ENCODE measurements around the gene PBX3.

PBX3 gene

DNA sequence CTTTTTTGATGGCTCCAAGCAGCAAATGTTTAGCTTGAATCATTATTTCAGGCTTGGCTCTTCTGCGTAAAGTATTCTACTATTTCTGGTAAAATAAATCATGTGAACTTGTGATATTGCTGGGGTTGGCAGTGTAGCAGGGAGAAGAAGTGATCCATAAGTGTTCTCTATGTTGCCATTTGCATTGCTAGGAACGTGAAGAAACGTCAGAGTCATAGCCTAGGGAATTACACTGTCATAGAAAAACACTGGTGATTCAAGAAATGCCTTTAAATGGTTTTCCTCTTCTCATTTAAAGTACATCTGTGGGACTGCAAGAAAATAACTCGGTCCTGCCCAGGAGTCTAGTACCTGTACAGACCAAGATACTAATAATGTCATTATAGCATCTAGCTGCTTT lies 162.3 kb downstream of the PBX3 start:
- Histone ChIP-seq H3K4me1 (ENCODE audit: insufficient read depth, low read length, poor library complexity, severe bottlenecking) (peaks cover 76% of the 10 kb centered on the region), H3K36me3 (ENCODE audit: insufficient read depth, low read length) (no peaks in the 10 kb centered on the region), H3K4me3 (ENCODE audit: low read length, poor library complexity, severe bottlenecking) (no peak overlapping the region), H4K20me1 (ENCODE audit: insufficient read depth, low read length, poor library complexity, severe bottlenecking) (no peaks in the 10 kb centered on the region), H3K9me2 (replicated peaks; ENCODE audit: low read depth, low read length) (no peaks in the 10 kb centered on the region), H2AFZ (ENCODE audit: low read length) (no peak overlapping the region), H3K79me2 (ENCODE audit: insufficient read depth, low read length) (peaks cover 65% of the 10 kb centered on the region), H3F3A (ENCODE audit: low read depth) (peaks cover 7% of the 10 kb centered on the region; the same call in 1 of the 2 replicates), H3K4me2 (ENCODE audit: low read depth, low read length, poor library complexity, severe bottlenecking) (no peak overlapping the region), H3K9me3 (ENCODE audit: insufficient read depth, low read depth, low read length) (no peaks in the 10 kb centered on the region), H3K27me3 (ENCODE audit: insufficient read depth, low read length, poor library complexity, severe bottlenecking) (no peaks in the 10 kb centered on the region), H3K9ac (ENCODE audit: low read depth, low read length, poor library complexity, severe bottlenecking) (no peak overlapping the region)
- TF ChIP-seq EZH2phosphoT487 (IDR thresholded peaks at IDR 0.05; ENCODE audit: borderline replicate concordance), result no peak
- TF ChIP-seq, protein P1, sequence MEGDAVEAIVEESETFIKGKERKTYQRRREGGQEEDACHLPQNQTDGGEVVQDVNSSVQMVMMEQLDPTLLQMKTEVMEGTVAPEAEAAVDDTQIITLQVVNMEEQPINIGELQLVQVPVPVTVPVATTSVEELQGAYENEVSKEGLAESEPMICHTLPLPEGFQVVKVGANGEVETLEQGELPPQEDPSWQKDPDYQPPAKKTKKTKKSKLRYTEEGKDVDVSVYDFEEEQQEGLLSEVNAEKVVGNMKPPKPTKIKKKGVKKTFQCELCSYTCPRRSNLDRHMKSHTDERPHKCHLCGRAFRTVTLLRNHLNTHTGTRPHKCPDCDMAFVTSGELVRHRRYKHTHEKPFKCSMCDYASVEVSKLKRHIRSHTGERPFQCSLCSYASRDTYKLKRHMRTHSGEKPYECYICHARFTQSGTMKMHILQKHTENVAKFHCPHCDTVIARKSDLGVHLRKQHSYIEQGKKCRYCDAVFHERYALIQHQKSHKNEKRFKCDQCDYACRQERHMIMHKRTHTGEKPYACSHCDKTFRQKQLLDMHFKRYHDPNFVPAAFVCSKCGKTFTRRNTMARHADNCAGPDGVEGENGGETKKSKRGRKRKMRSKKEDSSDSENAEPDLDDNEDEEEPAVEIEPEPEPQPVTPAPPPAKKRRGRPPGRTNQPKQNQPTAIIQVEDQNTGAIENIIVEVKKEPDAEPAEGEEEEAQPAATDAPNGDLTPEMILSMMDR (conservative IDR thresholded peaks at IDR 0.05; ENCODE audit: low read length), result no peak

DNA sequence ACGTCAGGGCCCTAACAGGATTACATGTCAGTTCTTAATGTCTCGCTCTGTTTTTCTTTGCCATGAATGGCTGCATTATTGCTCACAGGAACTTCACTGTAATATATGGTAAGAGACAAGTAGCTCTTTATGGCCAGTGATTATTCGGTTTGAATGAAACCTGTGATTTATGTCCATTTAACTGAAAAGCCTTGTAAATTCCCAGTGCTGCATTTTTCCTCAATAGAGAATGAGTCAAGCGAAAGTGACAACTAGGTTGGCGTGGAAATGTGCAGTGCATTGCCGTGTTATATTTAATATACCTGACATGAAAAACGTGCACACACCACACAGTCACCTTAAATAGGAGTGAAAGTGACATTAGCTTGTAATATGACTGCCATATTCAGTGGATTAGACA lies 163.1 kb downstream of the PBX3 start:
- no peaks in the 10 kb centered on the region for H3K9me3 ChIP-seq (ENCODE audit: insufficient read depth, low read depth, low read length)
- no peaks in the 10 kb centered on the region for H4K20me1 ChIP-seq (ENCODE audit: insufficient read depth, low read length, poor library complexity, severe bottlenecking)
- no peaks in the 10 kb centered on the region; the same call in 1 of the 2 replicates for H3K36me3 ChIP-seq (ENCODE audit: insufficient read depth, low read length)
- no peaks in the 10 kb centered on the region for H3K27me3 ChIP-seq (ENCODE audit: insufficient read depth, low read length, poor library complexity, severe bottlenecking)
- no peak overlapping the region for H3K9ac ChIP-seq (ENCODE audit: low read depth, low read length, poor library complexity, severe bottlenecking)
- H3K9me2 ChIP-seq (replicated peaks; ENCODE audit: low read depth, low read length), result no peaks in the 10 kb centered on the region
- no peak overlapping the region for H3K4me2 ChIP-seq (ENCODE audit: low read depth, low read length, poor library complexity, severe bottlenecking)
- H2AFZ ChIP-seq (ENCODE audit: low read length), result no peak overlapping the region
- H3K4me1 ChIP-seq (ENCODE audit: insufficient read depth, low read length, poor library complexity, severe bottlenecking), result peaks cover 67% of the 10 kb centered on the region
- TF ChIP-seq, protein P1 (conservative IDR thresholded peaks at IDR 0.05; ENCODE audit: low read length), result no peak
- no peak for TF ChIP-seq EZH2phosphoT487 (IDR thresholded peaks at IDR 0.05; ENCODE audit: borderline replicate concordance)
- H3K4me3 ChIP-seq (ENCODE audit: low read length, poor library complexity, severe bottlenecking), result no peak overlapping the region
- peaks cover 7% of the 10 kb centered on the region; the same call in 1 of the 2 replicates for H3F3A ChIP-seq (ENCODE audit: low read depth)
- H3K79me2 ChIP-seq (ENCODE audit: insufficient read depth, low read length), result peaks cover 61% of the 10 kb centered on the region

DNA sequence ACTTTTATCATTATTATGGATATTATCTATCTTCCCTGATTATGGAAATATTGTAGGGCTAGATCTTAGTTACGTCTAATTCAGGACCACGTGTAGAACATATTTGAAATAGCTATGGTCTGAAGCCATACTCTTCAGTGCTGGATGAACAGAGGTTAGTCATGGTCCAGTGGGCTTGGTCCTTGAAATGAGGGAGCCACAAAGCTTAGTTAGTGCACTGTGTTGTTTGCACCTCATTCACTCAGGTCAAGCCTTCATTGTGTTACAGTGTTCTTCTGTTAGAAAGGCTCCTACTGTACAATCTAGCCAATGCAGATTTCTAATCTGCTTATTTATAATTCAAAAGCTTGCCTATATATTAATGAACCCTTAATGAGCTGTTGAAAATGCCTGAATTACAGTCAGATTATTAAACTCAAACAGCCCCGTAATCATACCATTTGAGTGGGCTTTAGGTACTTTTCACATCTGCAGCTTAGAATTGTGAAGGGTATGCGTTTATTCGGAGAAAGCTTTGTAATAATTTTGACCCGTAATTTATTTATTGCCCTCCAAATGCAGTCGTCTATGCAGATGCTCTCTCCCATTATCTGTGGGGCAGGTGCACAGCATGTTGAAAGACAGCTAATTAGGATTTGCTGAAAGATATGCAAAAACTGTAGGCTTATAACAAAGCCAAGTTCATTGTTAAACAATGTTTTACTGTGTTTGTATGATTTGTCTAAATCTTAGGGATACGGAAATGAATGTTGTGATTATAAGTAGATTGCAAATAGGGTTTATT lies 164.9 kb downstream of the PBX3 start:
- H3K4me1 ChIP-seq (ENCODE audit: insufficient read depth, low read length, poor library complexity, severe bottlenecking), result peaks cover 50% of the 10 kb centered on the region
- no peaks in the 10 kb centered on the region for H3K27me3 ChIP-seq (ENCODE audit: insufficient read depth, low read length, poor library complexity, severe bottlenecking)
- no peaks in the 10 kb centered on the region; the same call in 1 of the 2 replicates for H3F3A ChIP-seq (ENCODE audit: low read depth)
- no peak overlapping the region for H3K4me2 ChIP-seq (ENCODE audit: low read depth, low read length, poor library complexity, severe bottlenecking)
- H3K36me3 ChIP-seq (ENCODE audit: insufficient read depth, low read length), result peaks cover 12% of the 10 kb centered on the region; the same call in 1 of the 2 replicates
- no peak overlapping the region for H3K4me3 ChIP-seq (ENCODE audit: low read length, poor library complexity, severe bottlenecking)
- no peak overlapping the region for H2AFZ ChIP-seq (ENCODE audit: low read length)
- TF ChIP-seq, protein P1 (conservative IDR thresholded peaks at IDR 0.05; ENCODE audit: low read length), result no peak
- no peak for TF ChIP-seq EZH2phosphoT487 (IDR thresholded peaks at IDR 0.05; ENCODE audit: borderline replicate concordance)
- no peaks in the 10 kb centered on the region for H3K9me3 ChIP-seq (ENCODE audit: insufficient read depth, low read depth, low read length)
- H3K9me2 ChIP-seq (replicated peaks; ENCODE audit: low read depth, low read length), result no peaks in the 10 kb centered on the region
- peaks cover 55% of the 10 kb centered on the region for H3K79me2 ChIP-seq (ENCODE audit: insufficient read depth, low read length)
- no peaks in the 10 kb centered on the region for H4K20me1 ChIP-seq (ENCODE audit: insufficient read depth, low read length, poor library complexity, severe bottlenecking)
- no peak overlapping the region for H3K9ac ChIP-seq (ENCODE audit: low read depth, low read length, poor library complexity, severe bottlenecking)
